Frontal cortex (tissue), 4 donors: ENCODE measurements around the gene MBD4. TPM values are rescaled to one million over a fixed set of nuclear protein-coding genes. Genes with fewer than 3 reads are reported as not detected.
A peak's percentile ranks its signal among the peaks of the same experiment; 100 is the strongest.

Experiments
- DNase-seq, 2 donors: peaks; one replicate each; pipeline ENCODE4 v3.0.0; 2012; ENCODE audit warnings: low spot score in 2 of 2
- FAIRE-seq: peaks from 2 replicates; lab custom pipeline; 2012; peaks lifted over from hg19 to GRCh38; lab: Jason Lieb, UNC
- total RNA-seq: library from RNA; depleted of rRNA; stranded (reverse); fragments of >200 nt; gene quantifications from one replicate; pipeline ENCODE4 v1.2.3, GENCODE V29; 2014
- donor health status: control.
- donor health status: control.
- donor health status: control.

MBD4 gene
- total RNA-seq, 1 donor from 2014 or later, result 24.5 TPM

- no peak for FAIRE-seq
Observed at GRCh38 chr3:129434140-129434539, 5.6 kb downstream of the MBD4 start.

GRCh38 chr3:129433565-129433964 is 6.2 kb downstream of the MBD4 start:
- FAIRE-seq (no peak), DNase-seq (no peak)

More at GRCh38 chr3:129434140-129434539, 5.6 kb downstream of the MBD4 start:
- no peak for DNase-seq

GRCh38 chr3:129432671-129433070 is 7.1 kb downstream of the MBD4 start:
- FAIRE-seq, result no peak
- no peak for DNase-seq

GRCh38 chr3:129432036-129432435 is 7.7 kb downstream of the MBD4 start:
- DNase-seq (no peak), FAIRE-seq (no peak)

- FAIRE-seq (no peak), DNase-seq (no peak)
Observed at GRCh38 chr3:129429602-129430001, 10.1 kb downstream of the MBD4 start.

GRCh38 chr3:129429080-129429451 is 10.7 kb downstream of the MBD4 start:
- DNase-seq, result no peak
- no peak for FAIRE-seq

GRCh38 chr3:129428376-129429079 is 11.2 kb downstream of the MBD4 start, which contains the start of gene EFCAB12:
Gene EFCAB12, minus strand, starts transcription at chr3:129428636. Its CDS starts 148 bp downstream, at chr3:129428488.
- peak; percentile 81 to 92 for DNase-seq
- FAIRE-seq, result peak; percentile 42

- FAIRE-seq, result no peak
- DNase-seq, result no peak
Observed at GRCh38 chr3:129428007-129428375, 11.8 kb downstream of the MBD4 start.

GRCh38 chr3:129425619-129426018 is 14.1 kb downstream of the MBD4 start:
- FAIRE-seq (no peak), DNase-seq (no peak)

- DNase-seq (no peak), FAIRE-seq (no peak)
Observed at GRCh38 chr3:129425213-129425612, 14.5 kb downstream of the MBD4 start.

GRCh38 chr3:129424185-129424841 is 15.4 kb downstream of the MBD4 start:
- DNase-seq (no peak), FAIRE-seq (no peak)

- FAIRE-seq (no peak), DNase-seq (no peak)
Observed at GRCh38 chr3:129422897-129423296, 16.9 kb downstream of the MBD4 start.

GRCh38 chr3:129421988-129422745 is 17.6 kb downstream of the MBD4 start:
- DNase-seq (no peak), FAIRE-seq (no peak)

- no peak for FAIRE-seq
- DNase-seq, result no peak
Observed at GRCh38 chr3:129421236-129421883, 18.4 kb downstream of the MBD4 start.

GRCh38 chr3:129419476-129419875 is 20.3 kb downstream of the MBD4 start:
- DNase-seq, result no peak
- FAIRE-seq, result no peak

GRCh38 chr3:129418041-129418973 is 21.4 kb downstream of the MBD4 start:
- DNase-seq, result no peak
- no peak for FAIRE-seq

GRCh38 chr3:129417326-129417725 is 22.4 kb downstream of the MBD4 start:
- FAIRE-seq, result no peak

GRCh38 chr3:129416415-129416814 is 23.3 kb downstream of the MBD4 start:
- no peak for FAIRE-seq

More at GRCh38 chr3:129417326-129417725, 22.4 kb downstream of the MBD4 start:
- no peak for DNase-seq

GRCh38 chr3:129415830-129416229 is 23.9 kb downstream of the MBD4 start:
- FAIRE-seq (no peak), DNase-seq (no peak)

More at GRCh38 chr3:129416415-129416814, 23.3 kb downstream of the MBD4 start:
- DNase-seq, result no peak
